Measurements from ENCODE around the gene GNG4. TPM values are rescaled to one million over a fixed set of nuclear protein-coding genes. Genes with fewer than 3 reads are reported as not detected.
A peak's percentile ranks its signal among the peaks of the same experiment; 100 is the strongest.

The GNG4 gene
- total and polyA plus RNA-seq, 9 of the 15 experiments (the other 6 are each of a cell fraction or from before 2014, with no cell fraction given) = 0.06 to 0.58 (median 0.08) TPM; not detected in 4

GRCh38 chr1:235504494-235505222 lies 144.9 kb downstream of the GNG4 start (continued):
- TF ChIP-seq MGA (IDR thresholded peaks at IDR 0.05) = peak; percentile 88
- peak; percentile 86; the same call in 1 of the 2 replicates for TF ChIP-seq ERF (CRISPR knock-in tag; IDR thresholded peaks at IDR 0.05)
- TF ChIP-seq DACH1 (IDR thresholded peaks at IDR 0.05; ENCODE audit: partially characterized antibody) = no peak
- TF ChIP-seq CREB3 (tag; conservative IDR thresholded peaks at IDR 0.05; ENCODE audit: low read depth) = no peak
- peak; percentile 61; the same call in 1 of the 2 replicates for TF ChIP-seq E2F4 (CRISPR knock-in tag; IDR thresholded peaks at IDR 0.05; ENCODE audit: low read depth)
- no peak for TF ChIP-seq SETDB1 (IDR thresholded peaks at IDR 0.05; ENCODE audit: low read length)
- TF ChIP-seq ZNF395 (CRISPR knock-in tag; IDR thresholded peaks at IDR 0.05) = peak; percentile 84

Data from K562 (cell line).